Forelimb muscle (tissue), 1 donor: ENCODE data around the gene DCDC2. TPM values are rescaled to one million over a fixed set of nuclear protein-coding genes. Genes with fewer than 3 reads are reported as not detected.
"Not testable (repeated sequence)": the region's sequence is repeated elsewhere in the genome, so short reads cannot be mapped to it uniquely, and the experiment has no call there.

Experiments
- DNase-seq: peaks from one replicate; pipeline ENCODE4 v3.0.0-alpha.2; 2013; ENCODE audit warnings: low read depth
- polyA plus RNA-seq: library from polyadenylated mRNA; unstranded; fragments of 120-200 nt; gene quantifications from one replicate; pipeline ENCODE4 v1.2.1, GENCODE V29; 2013; ENCODE audit not compliant: insufficient read length

The DCDC2 gene
- polyA plus RNA-seq, result 0.06 TPM

DNA sequence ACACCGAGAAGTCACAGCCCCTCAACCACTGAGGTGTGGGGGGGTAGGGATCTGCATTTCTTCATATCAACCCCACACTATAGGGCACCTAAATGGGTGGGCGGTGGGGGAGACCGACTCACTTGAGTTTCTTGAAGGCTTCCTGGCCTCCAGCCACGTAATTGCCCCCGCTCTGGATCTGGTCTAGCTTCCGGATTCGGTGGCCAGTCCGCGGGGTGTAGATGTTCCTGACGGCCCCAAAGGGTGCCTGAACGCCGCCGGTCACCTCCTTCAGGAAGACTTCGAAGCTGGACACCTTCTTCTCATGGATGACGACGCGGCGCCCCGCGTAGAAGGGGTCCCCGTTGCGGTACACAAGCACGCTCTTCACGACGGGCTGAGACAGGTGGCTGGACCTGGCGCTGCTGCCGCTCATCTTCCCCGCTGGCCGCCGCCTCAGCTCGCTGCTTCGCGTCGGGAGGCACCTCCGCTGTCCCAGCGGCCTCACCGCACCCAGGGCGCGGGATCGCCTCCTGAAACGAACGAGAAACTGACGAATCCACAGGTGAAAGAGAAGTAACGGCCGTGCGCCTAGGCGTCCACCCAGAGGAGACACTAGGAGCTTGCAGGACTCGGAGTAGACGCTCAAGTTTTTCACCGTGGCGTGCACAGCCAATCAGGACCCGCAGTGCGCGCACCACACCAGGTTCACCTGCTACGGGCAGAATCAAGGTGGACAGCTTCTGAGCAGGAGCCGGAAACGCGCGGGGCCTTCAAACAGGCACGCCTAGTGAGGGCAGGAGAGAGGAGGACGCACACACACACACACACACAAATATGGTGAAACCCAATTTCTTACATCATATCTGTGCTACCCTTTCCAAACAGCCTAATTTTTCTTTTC is at the start of gene DCDC2:
DCDC2 (minus strand) TSS at position 724 of the 883 bp plus-strand sequence; CDS start at position 415, 309 bp downstream.
- DNase-seq, result no peak

DNA sequence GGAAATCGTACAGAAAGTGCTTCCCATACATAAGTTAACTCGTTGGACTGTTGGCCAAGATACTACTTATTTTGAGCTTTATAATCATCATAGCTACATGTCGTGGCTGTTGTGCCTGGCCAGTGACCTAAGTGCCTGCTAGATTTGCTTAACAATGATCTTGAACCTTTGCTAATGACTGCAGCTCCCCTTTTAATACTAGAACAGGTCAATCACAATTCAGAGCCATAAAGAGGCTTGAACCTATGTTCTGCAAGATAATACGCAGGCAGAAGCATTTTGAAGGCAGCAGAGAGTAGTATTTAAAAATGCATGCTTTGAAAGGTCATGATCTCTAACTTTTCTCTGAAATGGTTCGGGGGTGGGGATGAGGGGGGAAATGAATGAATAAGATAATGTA is 47.4 kb upstream of the DCDC2 start:
- DNase-seq, result no peak

DNA sequence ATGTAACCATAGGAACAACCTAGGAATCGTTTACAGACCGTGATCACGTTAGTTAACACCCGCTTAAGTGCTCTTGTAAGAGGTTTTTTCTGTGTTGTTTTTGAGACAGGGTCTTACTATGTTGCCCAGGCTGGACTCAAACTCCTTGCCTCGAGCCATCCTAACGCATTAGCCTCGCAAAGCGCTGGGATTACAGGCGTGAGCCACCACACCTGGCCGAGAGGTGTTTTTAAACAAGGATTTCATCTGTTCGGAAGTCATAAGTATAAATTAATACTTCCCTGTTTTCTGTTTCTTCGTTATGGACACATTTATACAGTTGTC is 45.6 kb upstream of the DCDC2 start:
- no peak for DNase-seq

DNA sequence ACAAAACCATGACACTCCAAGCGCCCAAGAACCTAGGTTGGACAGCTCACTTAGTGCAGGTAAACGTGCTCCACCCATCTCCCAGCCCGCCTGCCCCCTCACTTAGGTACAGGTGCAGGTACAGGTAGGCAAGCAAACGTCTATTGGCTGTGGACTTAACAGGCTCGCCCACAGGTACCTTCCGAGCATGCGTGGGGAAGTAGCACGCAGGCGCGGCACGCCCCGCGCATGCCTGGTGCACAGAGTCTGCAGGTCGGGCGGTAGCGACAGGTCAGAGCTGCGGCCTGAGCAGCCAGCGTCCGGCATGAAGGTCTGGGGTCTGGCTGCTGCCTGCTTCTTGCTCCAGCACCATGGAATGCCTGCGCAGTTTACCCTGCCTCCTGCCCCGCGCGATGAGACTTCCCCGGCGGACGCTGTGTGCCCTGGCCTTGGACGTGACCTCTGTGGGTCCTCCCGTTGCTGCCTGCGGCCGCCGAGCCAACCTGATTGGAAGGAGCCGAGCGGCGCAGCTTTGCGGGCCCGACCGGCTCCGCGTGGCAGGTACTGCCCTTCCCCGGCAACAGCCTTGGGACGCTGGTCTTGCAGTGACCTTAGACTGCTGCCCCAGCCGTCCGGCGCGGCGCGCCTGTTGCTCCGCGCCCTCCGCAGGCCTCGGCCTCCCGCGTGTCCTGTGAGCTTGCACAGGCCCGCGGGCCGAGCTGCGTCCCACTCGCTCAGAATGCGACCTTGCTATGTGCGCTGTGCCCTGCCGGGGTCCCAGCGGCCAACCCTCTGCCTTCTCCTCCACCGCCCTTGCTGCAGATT is 45.0 kb upstream of the DCDC2 start, which contains the start of gene MRS2:
MRS2 (plus strand) TSS at position 240 of the 804 bp plus-strand sequence; CDS start at position 351, 111 bp downstream.
- peak; percentile 62 for DNase-seq

DNA sequence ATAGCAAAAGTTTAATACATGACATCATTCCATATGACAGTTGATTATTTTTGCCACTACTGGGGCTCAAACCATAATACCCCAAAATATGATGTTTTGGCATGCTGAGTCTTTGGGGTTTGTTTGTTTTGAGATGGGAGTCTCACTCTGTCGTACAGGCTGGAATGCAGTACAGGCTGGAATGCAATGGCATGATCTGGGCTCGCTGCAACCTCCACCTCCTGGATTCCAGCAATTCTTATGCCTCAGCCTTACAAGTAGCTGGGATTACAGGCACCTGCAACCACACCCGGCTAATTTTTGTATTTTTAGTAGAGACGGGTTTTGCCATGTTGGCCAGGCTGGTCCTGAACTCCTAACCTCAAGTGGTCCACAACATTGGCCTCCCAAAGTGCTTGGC is 43.6 kb upstream of the DCDC2 start:
- no peak for DNase-seq

DNA sequence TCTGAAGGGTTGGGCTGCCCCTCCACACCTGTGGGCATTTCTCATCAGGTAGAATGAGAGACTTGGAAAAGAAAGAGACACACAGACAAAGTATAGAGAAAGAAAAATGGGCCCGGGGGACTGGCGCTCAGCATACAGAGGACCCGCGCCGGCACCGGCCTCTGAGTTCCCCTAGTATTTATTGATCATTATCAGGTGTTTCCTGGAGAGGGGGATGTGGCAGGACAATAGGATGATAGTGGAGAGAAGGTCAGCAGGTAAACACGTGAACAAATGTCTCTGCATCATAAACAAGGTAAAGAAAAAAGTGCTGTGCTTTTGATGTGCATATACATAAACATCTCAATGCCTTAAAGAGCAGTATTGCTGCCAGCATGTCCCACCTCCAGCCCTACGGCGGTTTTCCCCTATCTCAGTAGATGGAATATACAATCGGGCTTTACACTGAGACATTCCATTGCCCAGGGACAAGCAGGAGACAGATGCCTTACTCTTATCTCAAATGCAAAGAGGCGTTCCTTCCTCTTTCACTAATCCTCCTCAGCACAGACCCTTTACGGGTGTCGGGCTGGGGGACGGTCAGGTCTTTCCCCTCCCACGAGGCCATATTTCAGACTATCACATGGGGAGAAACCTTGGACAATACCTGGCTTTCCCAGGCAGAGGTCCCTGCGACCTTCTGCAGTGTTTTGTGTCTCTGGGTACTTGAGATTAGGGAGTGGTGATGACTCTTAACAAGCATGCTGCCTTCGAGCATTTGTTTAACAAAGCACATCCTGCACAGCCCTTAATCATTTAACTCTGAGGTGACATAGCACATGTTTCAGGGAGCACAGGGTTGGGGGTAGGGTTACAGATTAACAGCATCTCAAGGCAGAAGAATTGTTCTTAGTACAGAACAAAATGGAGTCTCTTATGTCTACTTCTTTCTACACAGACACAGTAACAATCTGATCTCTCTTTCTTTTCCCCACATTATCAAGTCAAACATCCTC is 42.5 kb upstream of the DCDC2 start:
- DNase-seq, result not testable (repeated sequence)

DNA sequence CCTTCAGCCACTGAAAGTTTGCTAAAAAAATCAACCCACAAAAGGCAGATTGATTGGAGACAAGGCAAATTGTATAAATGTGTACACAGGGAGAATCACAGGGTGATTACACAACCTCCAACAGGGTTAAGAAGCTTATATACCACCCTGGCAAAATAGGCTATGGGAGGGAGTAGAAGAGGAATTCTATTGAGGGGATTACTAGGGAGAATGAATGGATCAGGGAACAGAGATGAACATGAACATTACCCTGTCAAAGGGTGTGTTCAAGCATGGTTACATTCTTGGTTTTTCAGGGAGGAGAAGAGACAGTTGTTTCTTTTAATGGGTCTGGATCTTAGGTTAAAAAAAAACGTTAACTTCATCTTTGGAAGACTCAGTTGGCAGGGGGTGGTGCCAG is 39.8 kb upstream of the DCDC2 start:
- DNase-seq, result no peak

DNA sequence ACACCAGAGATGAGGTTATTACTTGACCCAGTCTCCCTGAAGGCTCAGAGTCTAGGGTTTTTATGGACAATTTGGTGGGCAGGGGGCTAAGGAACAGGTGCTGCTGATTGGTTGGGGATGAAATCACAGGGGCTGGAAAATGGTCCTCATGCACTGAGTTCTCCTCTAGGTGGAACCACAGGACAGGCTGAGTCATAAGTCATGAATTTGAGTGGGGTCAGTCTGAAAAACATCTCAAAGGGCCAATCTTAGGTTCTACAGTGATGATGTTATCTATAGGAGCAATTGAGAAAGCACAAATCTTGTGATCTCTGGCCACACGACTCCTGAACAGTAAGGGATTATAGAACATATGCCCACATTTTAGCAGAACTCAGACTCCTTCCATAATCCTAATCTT is 39.0 kb upstream of the DCDC2 start:
- DNase-seq, result no peak

DNA sequence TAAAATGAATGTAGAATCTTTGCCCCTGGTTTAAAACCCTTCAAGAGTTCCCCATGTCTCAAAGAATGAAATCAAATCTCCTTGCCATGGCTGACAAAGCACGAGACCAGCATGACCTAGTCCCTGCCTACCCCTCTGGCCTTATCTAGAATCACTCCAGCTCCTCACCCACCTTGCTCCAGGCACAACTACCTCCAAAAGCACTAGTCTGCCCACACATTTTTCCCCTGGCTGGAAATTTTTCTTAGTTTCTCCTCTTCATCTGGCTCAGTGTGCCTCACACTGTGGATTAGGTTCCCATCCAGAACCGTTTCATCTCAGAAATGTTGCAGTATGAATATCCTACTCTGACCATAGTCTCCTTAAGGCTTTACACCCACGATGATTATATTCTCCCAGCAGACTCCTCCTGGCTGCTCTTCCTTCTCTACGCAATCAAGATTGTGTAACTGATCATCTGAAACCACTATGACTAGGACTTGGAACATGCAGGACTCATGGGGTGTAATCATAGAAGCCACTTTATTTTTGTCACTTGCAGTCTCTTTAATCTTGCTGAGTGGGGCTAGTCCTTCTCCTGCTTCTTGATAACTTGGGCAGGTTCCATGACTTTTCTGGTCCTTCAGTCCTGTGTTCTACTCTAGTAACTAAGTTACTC is 37.0 kb upstream of the DCDC2 start:
- DNase-seq, result no peak

DNA sequence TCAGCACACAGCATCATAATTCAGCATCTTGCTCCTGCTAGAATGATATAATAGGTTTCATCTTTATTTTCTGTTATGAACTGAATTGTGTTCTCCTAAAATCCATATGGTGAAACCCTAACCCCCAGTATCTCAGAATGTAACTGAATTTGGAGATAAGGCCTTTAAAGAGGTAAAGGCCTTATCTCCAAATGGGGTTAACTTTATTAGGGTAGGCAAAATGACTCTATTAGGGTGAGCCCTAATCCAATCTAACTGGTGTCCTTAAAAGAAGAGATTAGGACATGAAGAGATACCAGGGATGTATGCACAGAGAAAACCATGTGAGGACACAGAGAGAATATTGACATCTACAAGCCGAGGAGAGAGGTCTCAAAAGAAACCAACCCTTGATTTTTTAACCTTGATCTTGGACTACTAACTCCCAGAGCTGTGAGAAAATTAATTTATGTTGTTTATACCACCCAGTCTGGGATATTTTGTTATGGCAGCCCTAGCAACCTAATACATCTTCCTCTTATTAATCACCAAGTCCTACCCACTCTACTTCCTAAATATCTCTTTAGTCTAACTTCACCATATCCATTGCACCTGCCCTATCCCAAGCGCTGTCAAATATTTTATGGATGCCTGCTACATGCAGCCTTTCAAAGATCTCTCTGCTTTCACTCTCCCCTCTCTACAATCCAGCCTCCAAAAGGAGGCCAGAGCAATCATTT is 36.4 kb upstream of the DCDC2 start:
- DNase-seq, result no peak

DNA sequence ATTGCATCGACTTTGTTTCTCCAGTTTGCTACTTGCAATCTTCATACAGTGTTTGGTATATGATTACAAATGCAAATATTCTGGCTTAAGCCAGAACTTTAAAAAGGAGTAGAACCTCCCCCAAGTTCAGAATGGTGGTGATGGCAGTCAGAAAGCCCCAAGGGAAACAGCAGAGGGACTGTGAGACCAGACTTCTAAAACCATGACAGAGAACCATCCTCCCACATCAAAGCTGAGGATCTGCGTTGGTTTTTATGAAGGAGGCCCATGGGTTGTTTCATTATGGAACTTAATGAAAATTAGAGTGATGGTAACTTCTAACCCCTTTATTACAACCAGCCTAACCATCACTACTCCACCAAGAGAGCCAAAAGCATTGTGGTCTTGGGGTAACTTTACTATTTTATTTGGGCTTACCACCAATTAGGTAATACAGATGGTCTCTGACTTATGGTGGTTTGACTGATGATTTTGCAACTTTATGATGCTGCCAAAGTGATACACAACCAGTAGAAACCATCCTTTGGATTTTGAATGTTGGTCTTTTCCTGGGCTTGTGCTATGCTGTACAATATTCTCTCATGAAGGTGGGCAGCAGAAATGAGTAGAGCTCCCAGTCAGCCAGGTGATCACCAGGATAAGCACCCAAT is 34.0 kb upstream of the DCDC2 start:
- no peak for DNase-seq

DNA sequence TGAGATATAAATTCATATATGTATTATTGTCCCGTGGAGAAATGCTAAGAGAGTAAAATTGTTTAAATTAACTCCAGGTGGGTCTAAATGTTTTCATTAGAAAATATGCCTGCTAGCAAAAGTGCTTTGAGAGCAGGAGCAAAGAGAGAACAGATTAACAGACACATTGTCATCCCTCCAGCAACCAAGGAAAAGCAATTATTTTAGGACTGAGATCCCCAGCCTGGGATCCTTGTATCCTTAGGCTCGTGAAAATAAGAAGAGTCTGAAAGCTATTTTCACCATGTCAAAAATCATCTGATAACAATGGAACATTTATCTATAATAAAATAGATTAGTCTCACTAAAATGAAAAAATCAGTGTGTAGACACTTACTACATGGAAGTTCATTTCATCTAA is 33.3 kb upstream of the DCDC2 start:
- DNase-seq, result no peak

DNA sequence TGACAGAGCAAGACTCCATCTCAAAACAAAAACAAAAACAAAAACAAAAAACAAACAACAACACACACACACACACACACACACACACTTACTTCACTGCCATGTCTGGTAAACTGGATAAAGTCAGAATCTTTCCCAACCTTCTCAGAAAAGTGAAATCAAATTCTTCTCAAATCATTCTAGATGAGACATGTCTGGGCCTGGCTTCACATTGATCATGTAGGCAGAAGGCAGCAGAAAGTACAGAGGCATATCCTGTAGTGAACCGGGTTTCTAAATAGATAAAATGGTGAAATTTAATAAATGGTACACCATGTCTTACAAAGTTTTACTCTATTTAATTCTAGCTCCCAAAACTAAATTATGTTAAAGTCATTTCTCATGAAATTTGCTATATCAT is 30.0 kb upstream of the DCDC2 start:
- no peak for DNase-seq

DNA sequence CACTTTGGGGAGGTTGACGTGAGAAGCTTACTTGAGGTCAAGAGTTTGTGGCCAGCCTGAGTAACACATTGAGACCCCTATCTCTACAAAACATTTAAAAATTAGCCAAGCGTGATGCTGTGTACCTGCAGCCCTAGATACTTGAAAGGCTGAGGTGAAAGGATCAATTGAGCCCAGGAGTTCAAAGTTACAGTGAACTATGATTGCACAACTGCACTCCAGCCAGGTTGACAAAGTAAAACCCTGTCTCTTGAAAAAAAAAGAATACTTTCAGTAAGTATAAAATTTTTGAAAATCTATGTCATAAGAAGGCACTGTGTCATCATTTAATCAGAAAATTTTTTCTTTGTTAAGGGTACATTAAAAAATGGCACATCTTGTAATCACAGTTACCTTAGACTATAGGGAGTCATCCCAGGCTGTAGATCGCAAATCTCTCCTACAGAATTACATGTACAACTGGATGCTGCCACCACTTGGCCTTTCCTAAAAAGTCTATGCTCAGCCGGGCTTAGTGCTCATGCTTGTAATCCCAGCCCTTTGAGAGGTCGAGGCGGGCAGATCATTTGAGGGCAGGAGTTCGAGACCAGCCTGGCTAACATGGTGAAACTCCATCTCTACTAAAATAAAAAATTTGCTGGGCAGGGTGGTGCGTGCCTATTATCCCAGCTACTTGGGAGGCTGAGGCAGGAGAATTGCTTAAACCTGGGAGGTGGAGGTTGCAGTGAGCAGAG is 27.8 kb upstream of the DCDC2 start:
- no peak for DNase-seq

DNA sequence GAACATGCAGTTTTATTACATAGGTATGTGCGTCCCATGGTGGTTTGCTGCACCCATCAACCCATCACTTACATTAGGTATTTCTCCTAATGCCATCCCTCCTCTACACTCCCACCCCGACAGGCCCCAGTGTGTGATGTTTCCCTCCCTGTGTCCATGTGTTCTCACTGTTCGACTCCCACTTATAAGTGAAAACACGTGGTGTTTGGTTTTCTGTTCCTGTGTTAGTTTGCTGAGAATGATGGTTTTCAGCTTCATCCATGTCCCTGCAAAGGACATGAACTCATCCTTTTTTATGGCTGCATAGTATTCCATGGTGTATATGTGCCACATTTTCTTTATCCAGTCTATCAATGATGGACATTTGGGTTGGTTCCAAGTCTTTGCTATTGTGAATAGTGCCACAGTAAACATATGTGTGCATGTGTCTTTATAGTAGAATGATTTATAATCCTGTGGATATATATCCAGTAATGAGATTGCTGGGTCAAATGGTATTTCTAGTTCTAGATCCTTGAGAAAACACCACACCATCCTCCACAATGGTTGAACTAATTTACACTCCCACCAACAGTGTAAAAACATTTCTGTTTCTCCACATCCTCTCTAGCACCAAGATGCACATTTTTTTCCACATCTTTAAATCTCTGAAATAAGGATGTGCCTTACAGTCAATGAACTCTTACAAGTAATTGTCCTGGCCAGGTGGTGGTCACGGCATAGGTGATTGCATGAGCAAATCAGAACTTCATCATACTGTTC is 26.7 kb upstream of the DCDC2 start:
- DNase-seq, result not testable (repeated sequence)

DNA sequence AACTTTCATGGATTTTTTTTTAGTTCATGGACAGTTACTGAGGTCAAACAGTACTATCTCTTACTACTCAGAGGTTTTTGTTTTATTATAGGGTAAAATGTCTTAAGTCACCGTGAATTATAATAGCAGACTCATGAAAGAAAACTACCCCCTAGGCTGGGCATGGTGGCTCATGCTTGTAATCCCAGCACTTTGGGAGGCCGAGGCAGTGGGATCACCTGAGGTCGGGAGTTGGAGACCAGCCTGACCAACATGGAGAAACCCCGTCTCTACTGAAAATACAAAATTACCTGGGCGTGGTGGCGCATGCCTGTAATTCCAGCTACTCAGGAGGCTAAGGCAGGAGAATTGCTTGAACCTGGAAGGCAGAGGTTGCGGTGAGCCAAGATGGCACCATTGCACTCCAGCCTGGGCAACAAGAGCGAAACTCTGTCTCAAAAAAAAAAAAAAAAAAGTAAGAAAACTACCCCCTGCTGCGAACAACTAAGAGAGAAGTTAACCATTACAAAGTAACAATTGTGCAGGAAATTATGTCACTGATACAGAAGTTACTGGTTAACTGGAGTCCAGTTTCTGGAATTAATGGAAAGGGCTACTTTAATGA is 25.1 kb upstream of the DCDC2 start:
- DNase-seq, result not testable (repeated sequence)

DNA sequence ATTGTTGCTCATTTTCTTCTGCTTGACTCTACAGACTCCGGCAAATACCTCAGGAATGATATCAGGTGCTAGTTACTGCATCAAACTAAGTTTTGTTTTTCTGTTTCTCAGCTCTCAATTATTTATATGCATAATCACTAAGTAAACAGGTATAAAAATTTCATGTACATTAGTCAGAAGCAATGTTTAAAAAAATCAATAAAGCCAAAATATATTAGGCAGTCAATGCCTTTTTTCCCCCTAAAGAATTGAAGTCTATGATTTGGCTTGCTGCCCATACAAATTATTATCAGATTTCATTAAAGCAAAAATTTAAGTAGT is 24.3 kb upstream of the DCDC2 start:
- DNase-seq, result no peak
